Measurements from ENCODE around the gene MILR1.

DNA sequence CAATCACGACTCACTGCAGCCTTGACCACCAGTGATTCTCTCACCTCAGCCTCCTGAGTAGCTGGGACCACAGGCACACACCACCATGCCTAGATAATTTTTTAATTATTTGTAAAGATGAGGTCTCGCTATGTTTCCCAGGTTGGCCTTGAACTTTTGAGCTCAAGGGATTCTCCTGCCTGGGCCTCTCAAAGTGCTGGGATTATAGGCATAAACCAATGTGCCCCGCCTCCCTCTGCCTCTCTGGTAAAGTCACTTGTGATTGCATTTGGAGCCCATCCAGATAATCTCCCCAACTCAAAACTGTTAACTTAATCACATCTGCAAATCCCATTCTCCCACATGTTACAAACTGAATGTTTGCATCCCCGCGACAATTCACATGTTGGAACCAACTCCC is 46.4 kb upstream of the MILR1 start:
- TF ChIP-seq TAF1 (IDR thresholded peaks at IDR 0.05; ENCODE audit: borderline replicate concordance, insufficient read depth, low read length) (no peak), SIN3A (IDR thresholded peaks at IDR 0.05; ENCODE audit: borderline replicate concordance, insufficient read depth, low read length) (no peak), POLR2AphosphoS5 (IDR thresholded peaks at IDR 0.05; ENCODE audit: low read depth, low read length) (no peak), FOXP2 (optimal IDR thresholded peaks at IDR 0.05; ENCODE audit: borderline replicate concordance, extremely low read depth, extremely low read length, insufficient read depth) (no peak)
- TF ChIP-seq, protein P1, sequence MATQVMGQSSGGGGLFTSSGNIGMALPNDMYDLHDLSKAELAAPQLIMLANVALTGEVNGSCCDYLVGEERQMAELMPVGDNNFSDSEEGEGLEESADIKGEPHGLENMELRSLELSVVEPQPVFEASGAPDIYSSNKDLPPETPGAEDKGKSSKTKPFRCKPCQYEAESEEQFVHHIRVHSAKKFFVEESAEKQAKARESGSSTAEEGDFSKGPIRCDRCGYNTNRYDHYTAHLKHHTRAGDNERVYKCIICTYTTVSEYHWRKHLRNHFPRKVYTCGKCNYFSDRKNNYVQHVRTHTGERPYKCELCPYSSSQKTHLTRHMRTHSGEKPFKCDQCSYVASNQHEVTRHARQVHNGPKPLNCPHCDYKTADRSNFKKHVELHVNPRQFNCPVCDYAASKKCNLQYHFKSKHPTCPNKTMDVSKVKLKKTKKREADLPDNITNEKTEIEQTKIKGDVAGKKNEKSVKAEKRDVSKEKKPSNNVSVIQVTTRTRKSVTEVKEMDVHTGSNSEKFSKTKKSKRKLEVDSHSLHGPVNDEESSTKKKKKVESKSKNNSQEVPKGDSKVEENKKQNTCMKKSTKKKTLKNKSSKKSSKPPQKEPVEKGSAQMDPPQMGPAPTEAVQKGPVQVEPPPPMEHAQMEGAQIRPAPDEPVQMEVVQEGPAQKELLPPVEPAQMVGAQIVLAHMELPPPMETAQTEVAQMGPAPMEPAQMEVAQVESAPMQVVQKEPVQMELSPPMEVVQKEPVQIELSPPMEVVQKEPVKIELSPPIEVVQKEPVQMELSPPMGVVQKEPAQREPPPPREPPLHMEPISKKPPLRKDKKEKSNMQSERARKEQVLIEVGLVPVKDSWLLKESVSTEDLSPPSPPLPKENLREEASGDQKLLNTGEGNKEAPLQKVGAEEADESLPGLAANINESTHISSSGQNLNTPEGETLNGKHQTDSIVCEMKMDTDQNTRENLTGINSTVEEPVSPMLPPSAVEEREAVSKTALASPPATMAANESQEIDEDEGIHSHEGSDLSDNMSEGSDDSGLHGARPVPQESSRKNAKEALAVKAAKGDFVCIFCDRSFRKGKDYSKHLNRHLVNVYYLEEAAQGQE (IDR thresholded peaks at IDR 0.05; ENCODE audit: insufficient read depth in 1 of 2, low read depth in 2 of 2, low read length in 2 of 2) = no peak
